Measurements from ENCODE around the gene GNAT1.

DNA sequence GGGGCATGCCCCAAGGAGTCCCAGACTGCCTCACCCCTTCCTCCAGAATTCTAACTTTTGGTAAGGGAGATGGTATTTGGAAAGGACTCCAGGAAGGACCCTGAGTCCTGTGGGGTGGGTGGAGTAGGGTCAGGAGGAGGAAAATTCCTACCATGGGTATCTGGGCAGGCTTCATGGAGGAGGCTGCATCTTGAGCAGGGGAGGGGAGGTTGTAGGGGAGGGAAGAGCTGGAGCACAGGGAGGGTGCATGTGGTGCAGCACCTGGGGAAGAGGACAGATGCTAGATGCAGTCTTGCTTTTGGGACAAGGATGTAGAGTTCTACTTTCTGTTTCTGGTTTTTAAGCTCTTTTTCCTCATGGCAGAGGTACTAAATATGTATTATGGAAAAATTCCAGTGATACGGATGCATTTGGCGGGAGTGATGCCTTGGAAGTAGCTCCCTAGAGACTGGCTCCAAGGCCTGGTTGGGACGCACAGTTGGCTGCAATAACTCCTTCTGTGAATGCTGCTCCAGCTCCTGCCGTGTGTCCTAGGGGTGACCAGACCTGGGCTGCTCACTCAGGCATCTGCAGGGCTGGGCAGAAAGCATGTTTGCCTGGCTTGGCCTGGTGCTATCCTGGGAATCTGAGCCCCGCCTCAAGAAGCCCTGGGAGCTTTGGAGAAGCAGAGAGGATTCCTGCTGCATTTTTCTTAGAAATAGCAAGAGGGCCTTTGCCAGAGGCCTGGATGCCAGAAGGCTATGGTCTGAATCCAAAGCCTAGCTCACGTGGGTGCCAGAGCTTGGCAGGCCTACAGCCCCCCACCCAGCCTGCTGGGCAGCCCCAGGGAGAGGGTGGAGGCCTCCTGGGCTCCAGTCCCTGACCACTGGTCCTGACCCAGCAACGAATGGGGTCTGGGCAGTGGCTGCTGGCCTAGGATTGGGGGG lies 26.2 kb upstream of the GNAT1 start:
- TF ChIP-seq POLR2AphosphoS5 (IDR thresholded peaks at IDR 0.05; ENCODE audit: low read depth, low read length), result no peak
- no peak for TF ChIP-seq POLR2A (IDR thresholded peaks at IDR 0.05; ENCODE audit: low read depth, low read length)
